Mesenteric fat pad (tissue), 1 donor: ENCODE data around the gene NUDT22. TPM values are rescaled to one million over a fixed set of nuclear protein-coding genes. Genes with fewer than 3 reads are reported as not detected.

ENCODE experiments used
- DNase-seq: peaks from one replicate; pipeline ENCODE4 v3.0.0-alpha.2; 2020; ENCODE audit warnings: low spot score
- total RNA-seq: library from RNA; stranded (reverse); fragmentation: NEBNext Ultra II Directional; extraction: Animal tissue kit (Norgen Biotek cat#: 25700); gene quantifications from one replicate; pipeline ENCODE4 v1.2.1, GENCODE V29; 2021
- donor health status: DM: yes; HTN: yes; CAD: no.

Gene NUDT22
- total RNA-seq, 1 donor from 2014 or later, result 45.8 TPM

- DNase-seq, result no peak
Observed at GRCh38 chr11:64226507-64227051, 505 bp downstream of the NUDT22 start.

- DNase-seq, result no peak
Observed at GRCh38 chr11:64227405-64227956, 1.4 kb downstream of the NUDT22 start.

GRCh38 chr11:64229090-64229743, 3.1 kb downstream of the NUDT22 start:
- DNase-seq, result no peak

GRCh38 chr11:64229744-64230170, 3.7 kb downstream of the NUDT22 start:
- no peak for DNase-seq

GRCh38 chr11:64230171-64230984, 4.3 kb downstream of the NUDT22 start, which contains the start of gene DNAJC4:
Gene DNAJC4, plus strand, starts transcription at chr11:64230548. Its CDS starts 307 bp downstream, at chr11:64230855.
- no peak for DNase-seq

- DNase-seq, result no peak
Observed at GRCh38 chr11:64230985-64231365, 4.9 kb downstream of the NUDT22 start.

- DNase-seq, result no peak
Observed at GRCh38 chr11:64231546-64231945, 5.5 kb downstream of the NUDT22 start.

- no peak for DNase-seq
Observed at GRCh38 chr11:64232182-64232966, 6.3 kb downstream of the NUDT22 start.

GRCh38 chr11:64232967-64233315, 6.9 kb downstream of the NUDT22 start:
- no peak for DNase-seq

GRCh38 chr11:64233913-64234586, 8.0 kb downstream of the NUDT22 start, which contains the start of gene VEGFB:
Gene VEGFB, plus strand, starts transcription at chr11:64234584. Its CDS starts 250 bp downstream, at chr11:64234834.
- no peak for DNase-seq

GRCh38 chr11:64234647-64235379, 8.7 kb downstream of the NUDT22 start:
- no peak for DNase-seq

- DNase-seq, result no peak
Observed at GRCh38 chr11:64235437-64236161, 9.5 kb downstream of the NUDT22 start.

- no peak for DNase-seq
Observed at GRCh38 chr11:64237484-64237951, 11.4 kb downstream of the NUDT22 start.

GRCh38 chr11:64238076-64238475, 12.0 kb downstream of the NUDT22 start:
- no peak for DNase-seq

- DNase-seq, result no peak
Observed at GRCh38 chr11:64238999-64239398, 12.9 kb downstream of the NUDT22 start.

GRCh38 chr11:64239662-64240434, 13.8 kb downstream of the NUDT22 start:
- no peak for DNase-seq

- DNase-seq, result peak; percentile 100
Observed at GRCh38 chr11:64240435-64241240, 14.6 kb downstream of the NUDT22 start, which contains the start of gene FKBP2. Gene FKBP2, plus strand, starts transcription at chr11:64241095. Its CDS starts 1,293 bp downstream, at chr11:64242388.

- DNase-seq, result peak; percentile 100
Observed at GRCh38 chr11:64241241-64241490, 15.1 kb downstream of the NUDT22 start.
